LHCN-M2 (cell line): ENCODE measurements around the gene CFAP58. TPM values are rescaled to one million over a fixed set of nuclear protein-coding genes. Genes with fewer than 3 reads are reported as not detected.

Experiments
- DNase-seq: peaks from one replicate; pipeline ENCODE4 v3.0.0-alpha.2; 2012; ENCODE audit warnings: low read depth
- total RNA-seq: library from RNA; depleted of rRNA; stranded (reverse); fragments of >200 nt; gene quantifications from 2 replicates; pipeline ENCODE4 v1.2.3, GENCODE V29; 2014

CFAP58 gene
- total RNA-seq, 1 experiment from 2014 or later = 1.4 TPM

GRCh38 chr10:104334561-104334960 lies 19.1 kb upstream of the CFAP58 start:
- no peak for DNase-seq

- no peak for DNase-seq
Measured at GRCh38 chr10:104334965-104335650, 18.5 kb upstream of the CFAP58 start.

- DNase-seq = no peak
Measured at GRCh38 chr10:104336821-104337467, 16.7 kb upstream of the CFAP58 start.

GRCh38 chr10:104337521-104337984 lies 16.1 kb upstream of the CFAP58 start:
- no peak for DNase-seq

- peak; percentile 84 for DNase-seq
Measured at GRCh38 chr10:104337985-104338735, 15.5 kb upstream of the CFAP58 start, which contains the start of gene ITPRIP. TSS of gene ITPRIP (minus strand) at chr10:104338465. CDS start at chr10:104316051, 22,414 bp downstream.

- DNase-seq = peak; percentile 67
Measured at GRCh38 chr10:104339469-104340110, 14.0 kb upstream of the CFAP58 start.

GRCh38 chr10:104340111-104340526 lies 13.5 kb upstream of the CFAP58 start:
- DNase-seq = no peak

GRCh38 chr10:104340641-104341040 lies 13.0 kb upstream of the CFAP58 start:
- no peak for DNase-seq

- DNase-seq = peak; percentile 77
Measured at GRCh38 chr10:104342941-104343411, 10.7 kb upstream of the CFAP58 start.

- DNase-seq = no peak
Measured at GRCh38 chr10:104344219-104344618, 9.4 kb upstream of the CFAP58 start.

GRCh38 chr10:104345515-104345914 lies 8.1 kb upstream of the CFAP58 start:
- no peak for DNase-seq

GRCh38 chr10:104345941-104346340 lies 7.7 kb upstream of the CFAP58 start:
- DNase-seq = no peak

GRCh38 chr10:104347295-104348045 lies 6.2 kb upstream of the CFAP58 start:
- DNase-seq = no peak

- no peak for DNase-seq
Measured at GRCh38 chr10:104348601-104349000, 5.0 kb upstream of the CFAP58 start.

GRCh38 chr10:104349623-104350126 lies 4.0 kb upstream of the CFAP58 start:
- peak; percentile 34 for DNase-seq

GRCh38 chr10:104350127-104350635 lies 3.5 kb upstream of the CFAP58 start:
- peak; percentile 71 for DNase-seq

- DNase-seq = peak; percentile 82
Measured at GRCh38 chr10:104351061-104351702, 2.5 kb upstream of the CFAP58 start.

- DNase-seq = no peak
Measured at GRCh38 chr10:104351919-104352318, 1.7 kb upstream of the CFAP58 start.

GRCh38 chr10:104359811-104360210 lies 6.2 kb downstream of the CFAP58 start:
- no peak for DNase-seq

GRCh38 chr10:104367904-104368303 lies 14.3 kb downstream of the CFAP58 start:
- no peak for DNase-seq
